GM21737 (cell line): ENCODE measurements around the gene SMIM44.

Experiments used
- ATAC-seq: cut with Tn5 transposase; IDR thresholded peaks from one replicate; pipeline ENCODE4 v1.9.1; 2021; ENCODE audit warnings: mild to moderate bottlenecking, moderate library complexity; ENCODE audit not compliant: unreplicated experiment

SMIM44 gene

DNA sequence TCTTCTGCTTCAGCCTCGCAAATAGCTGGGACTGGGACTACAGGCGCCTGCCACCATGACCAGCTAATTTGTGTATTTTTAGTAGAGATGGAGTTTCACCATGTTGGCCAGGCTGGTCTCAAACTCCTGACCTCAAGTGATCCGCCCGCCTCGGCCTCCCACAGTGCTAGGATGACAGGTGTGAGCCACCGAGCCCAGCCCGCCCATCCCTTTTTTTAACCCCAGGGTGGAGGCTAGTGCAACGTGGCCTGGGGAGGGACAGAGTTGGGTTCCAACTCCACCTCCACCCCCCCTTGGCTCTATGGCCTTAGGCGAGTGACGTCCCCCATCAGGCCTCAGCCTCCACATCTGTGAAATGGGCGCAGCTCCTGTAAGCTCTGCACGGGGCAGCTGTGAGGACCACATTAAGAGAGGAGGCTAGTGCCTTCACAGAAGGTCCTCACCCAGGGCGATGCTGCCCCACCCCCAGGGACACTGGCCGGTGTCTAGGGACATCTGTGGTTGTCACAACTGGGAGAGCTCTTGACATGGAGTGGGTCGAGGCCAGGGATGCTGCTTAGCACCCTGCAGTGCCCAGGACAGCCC lies 40.7 kb downstream of the SMIM44 start:
- ATAC-seq = no peak

DNA sequence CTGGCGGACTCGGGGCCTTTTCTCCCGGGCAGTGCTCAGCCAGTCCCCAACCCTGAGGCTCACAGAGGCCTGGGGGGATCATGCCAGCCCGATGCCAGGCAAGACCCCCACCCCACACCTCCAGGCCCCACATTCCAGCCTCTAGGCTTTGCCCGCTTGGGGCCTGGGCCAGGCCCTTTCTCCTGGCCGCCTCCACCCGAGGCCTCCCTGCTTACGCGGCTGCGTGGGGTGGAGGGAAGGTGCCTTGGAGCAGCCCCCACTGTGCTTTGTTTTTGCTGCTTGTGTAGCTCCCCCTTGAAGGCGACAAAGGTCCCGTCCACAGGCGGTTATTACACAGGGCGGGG lies 41.3 kb downstream of the SMIM44 start:
- ATAC-seq = no peak

DNA sequence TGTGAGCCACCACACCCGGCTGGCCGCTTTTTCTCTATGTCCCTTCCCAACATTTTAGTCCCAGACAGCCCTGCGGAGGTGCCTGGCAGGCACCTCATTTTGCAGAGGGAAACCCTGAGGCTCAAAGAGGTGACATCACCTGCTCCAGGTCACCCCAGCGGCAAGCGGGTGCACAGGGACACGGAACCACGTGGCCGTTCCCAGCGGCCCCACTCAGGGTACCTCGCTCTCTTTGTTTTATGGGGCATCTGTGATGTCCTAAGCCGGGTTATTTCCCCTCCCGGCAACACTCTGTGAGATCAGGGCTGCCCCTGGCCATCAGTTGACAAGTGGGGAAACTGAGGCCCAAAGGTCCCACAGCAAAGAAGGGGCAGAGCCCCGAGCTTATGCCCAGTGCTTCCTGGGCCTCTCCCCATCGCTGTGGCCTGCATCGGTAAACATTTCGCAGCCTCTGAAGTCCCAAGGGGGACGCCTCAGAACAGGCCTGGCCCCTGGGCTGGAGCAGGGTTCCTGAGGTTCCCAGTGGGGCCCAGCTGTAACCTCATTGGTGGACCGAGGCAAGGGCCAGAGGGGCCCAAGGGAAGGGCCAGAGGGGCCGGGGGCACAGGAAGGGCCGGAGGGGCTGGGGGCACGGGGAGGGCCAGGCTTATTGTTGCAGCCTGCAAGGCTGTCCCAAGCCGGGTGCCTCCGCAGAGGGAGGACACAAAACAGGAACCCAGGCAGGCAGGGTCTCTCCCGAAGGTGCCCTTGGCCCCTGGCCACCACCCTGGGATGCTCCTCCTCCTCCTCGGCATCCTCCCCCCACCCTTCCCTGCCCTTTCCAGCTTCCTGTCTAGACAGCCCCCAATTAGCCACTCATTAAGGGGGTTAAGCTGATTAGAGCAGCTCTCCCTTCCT lies 41.9 kb downstream of the SMIM44 start:
- no peak for ATAC-seq

DNA sequence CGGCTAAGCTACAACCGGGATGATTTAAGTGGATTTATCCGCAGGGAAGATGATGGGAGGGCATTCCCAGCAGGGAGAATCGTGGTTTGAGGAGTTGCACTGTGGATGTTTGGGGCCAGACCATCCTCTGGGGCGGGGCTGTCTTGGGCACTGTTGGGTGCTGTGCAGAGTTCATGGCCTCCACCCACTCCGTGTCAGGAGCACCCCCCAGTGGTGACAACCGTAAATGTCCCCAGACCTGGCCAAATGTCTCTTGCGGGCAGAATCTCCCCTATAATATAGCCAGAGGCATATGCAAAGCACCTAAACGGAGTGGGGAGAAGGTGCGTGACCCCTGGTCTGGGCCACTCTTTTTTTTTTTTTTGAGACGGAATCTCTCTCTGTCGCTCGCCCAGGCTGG lies 43.2 kb downstream of the SMIM44 start:
- no peak for ATAC-seq

DNA sequence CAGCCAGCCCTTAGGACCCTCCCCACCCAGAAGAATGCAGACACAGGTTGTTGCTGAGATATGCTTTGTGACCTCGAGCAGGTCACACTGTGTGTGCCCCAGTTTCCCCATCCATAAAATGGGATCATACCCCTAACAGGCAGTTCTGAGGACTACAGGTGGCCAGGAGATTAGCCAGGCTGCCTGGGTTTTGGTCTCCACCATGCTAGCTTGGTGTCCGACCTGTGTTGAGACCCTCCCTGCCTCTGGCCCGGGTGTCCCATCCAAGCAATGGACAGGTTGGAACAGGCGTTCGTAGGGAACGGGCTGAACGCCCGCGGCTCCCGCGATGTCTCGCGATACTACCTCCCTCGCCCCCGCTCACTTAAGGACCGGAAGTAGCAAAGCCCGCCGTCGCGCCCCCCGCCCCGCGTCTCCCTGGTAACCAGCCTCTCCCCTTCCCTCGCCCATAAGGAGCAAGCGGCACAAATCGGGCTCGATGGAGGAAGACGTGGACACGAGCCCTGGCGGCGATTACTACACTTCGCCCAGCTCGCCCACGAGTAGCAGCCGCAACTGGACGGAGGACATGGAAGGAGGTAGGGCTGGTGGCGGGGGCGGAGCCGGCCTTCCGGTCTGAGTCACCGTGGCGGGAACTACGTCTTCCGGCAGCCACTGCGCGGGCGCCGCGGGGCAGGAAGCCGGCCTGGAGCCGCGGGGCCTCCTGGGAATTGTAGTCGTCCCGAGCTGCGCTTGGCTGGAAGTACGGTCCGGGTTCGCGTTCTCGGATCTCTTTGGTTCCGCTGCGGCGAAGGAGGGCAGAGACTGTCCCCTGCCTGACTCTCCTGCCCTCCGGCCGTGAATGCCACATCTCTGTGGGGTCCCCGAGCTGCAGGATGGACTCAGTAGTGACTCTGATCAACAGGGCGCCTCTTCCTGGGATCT lies 48.3 kb downstream of the SMIM44 start:
- ATAC-seq = peak; percentile 84

DNA sequence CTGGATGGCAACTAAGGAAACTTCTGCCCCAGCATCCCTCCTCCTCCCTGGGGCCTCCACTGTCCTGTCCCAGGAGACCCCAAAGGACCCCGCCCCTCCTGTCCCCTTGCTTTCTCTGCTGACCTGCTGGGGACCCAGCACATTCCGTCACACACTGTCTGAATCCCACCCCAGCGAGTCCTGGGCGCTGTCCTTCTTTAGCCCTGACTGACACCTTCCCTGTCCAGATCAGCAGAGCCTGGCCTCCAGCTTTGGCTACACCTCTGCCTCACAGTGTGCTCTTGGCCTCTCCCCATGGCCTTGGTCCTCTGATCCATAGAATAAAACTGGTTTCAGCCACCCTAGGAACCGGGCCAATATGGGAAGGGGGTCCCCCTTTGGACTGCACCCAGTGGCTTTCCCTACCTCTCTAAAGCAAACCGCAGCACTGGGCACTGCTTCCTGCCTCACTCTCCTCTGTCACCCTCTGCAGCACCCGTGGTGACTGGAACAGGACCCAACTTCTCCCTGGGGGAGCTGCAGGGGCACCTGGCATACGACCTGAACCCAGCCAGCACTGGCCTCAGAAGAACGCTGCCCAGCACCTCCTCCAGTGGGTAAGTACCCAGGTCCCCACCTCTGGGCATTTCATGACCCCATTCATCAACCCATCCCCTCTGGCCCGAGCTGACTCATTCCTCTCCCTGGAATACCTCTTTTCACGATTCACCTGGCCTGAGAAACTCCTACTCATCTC lies 49.3 kb downstream of the SMIM44 start:
- no peak for ATAC-seq

DNA sequence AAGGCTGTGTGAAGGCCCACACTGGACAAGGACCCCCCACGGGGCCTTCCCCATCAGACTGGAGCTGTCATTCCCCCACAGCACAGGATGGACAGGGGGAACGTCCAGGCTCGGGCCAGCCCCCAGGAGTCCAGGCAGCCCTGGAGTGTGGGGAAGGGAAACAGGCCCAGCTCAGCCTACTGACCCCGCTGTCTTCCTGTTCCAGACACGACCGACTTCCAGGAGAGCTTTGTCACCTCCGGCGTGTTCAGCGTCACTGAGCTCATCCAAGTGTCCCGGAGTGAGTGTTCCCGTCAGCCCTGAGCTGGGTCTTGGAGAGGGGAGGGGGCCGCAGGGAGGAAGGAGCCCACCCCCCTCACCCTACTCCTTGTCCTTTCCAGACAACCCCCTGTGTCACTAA lies 49.9 kb downstream of the SMIM44 start:
- ATAC-seq = no peak
